Calu3 (cell line): ENCODE data around the gene NBAS. TPM values are rescaled to one million over a fixed set of nuclear protein-coding genes. Genes with fewer than 3 reads are reported as not detected.

ENCODE experiments used
- BruUV-seq: library from RNA; stranded (reverse); fragments of 400-500 nt; replicated peaks from 2 replicates; lab custom pipeline; 2021; lab: Mats Ljungman, UMichigan
- CTCF ChIA-PET: fragments of 300-600 bp; sonication (Branson Sonifier 250); formaldehyde crosslinking; loops from one replicate; lab custom pipeline; 2022; ENCODE audit warnings: antibody characterized with exemption; lab: Charles Lee
- DNase-seq: peaks from one replicate; pipeline ENCODE4 v3.0.0; 2022
- H3K27ac Mint-ChIP-seq: one replicate; pipeline ENCODE4 v1.8.0; 2022; ENCODE audit warnings: mixed read lengths; ENCODE audit not compliant: unreplicated experiment
- H3K27me3 Mint-ChIP-seq: one replicate; pipeline ENCODE4 v1.8.0; 2022; ENCODE audit warnings: mixed read lengths; ENCODE audit not compliant: unreplicated experiment
- H3K36me3 Mint-ChIP-seq: one replicate; pipeline ENCODE4 v1.8.0; 2022; ENCODE audit warnings: mild to moderate bottlenecking, moderate library complexity, mixed read lengths; ENCODE audit not compliant: insufficient read depth, unreplicated experiment
- H3K4me1 Mint-ChIP-seq: one replicate; pipeline ENCODE4 v1.8.0; 2022; ENCODE audit warnings: mild to moderate bottlenecking, low read depth, mixed read lengths; ENCODE audit not compliant: unreplicated experiment
- H3K4me3 Mint-ChIP-seq: one replicate; pipeline ENCODE4 v1.8.0; 2022; ENCODE audit warnings: mild to moderate bottlenecking, low read depth, moderate library complexity, mixed read lengths; ENCODE audit not compliant: unreplicated experiment
- H3K9me3 Mint-ChIP-seq: one replicate; pipeline ENCODE4 v1.8.0; 2022; ENCODE audit warnings: low read depth, mixed read lengths; ENCODE audit not compliant: unreplicated experiment
- CTCF ChIP-seq: fragments of 200-600 bp; IDR thresholded peaks from one replicate; pipeline ENCODE4 v1.8.0; 2022; ENCODE audit warnings: antibody characterized with exemption; ENCODE audit not compliant: unreplicated experiment
- intact Hi-C: fragments of 100-400 bp; cut with micrococcal nuclease; formaldehyde crosslinking; loops from one replicate; pipeline ENCODE4 v1.10.0; 2022; ENCODE audit not compliant: unreplicated experiment
- total RNA-seq: library from RNA; stranded (reverse); gene quantifications from 2 replicates; pipeline ENCODE4 v1.2.3, GENCODE V29; 2022

The NBAS gene
- total RNA-seq, 1 experiment from 2014 or later = 30.4 TPM

DNA sequence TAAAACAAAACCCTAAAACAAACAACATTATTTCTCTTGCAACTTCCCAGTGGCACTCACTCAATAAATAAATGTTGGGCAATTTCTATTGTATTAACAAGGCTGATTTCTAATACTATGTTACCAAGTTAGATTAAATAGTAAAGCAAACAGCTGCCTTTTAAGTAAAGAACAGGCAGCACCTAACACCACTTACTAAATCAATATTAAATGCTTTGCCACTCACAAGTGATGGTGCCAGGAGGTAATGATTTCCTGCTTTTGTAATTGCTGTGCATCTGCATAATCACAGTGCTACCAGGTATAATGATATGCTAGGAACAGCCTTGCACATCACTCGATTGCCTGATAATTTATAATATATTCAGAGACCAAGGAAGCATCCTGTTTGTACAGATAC, 276.5 kb downstream of the NBAS start:
- Mint-ChIP-seq H3K36me3 (no peaks in the 10 kb centered on the region), H3K27me3 (no peaks in the 10 kb centered on the region), H3K9me3 (no peaks in the 10 kb centered on the region), H3K4me1 (no peaks in the 10 kb centered on the region), H3K4me3 (no peak overlapping the region), H3K27ac (no peak overlapping the region)
- intact Hi-C loops = no loop called here
- no TSS peak for BruUV-seq
- no peak for DNase-seq
- no peak for TF ChIP-seq CTCF
- CTCF ChIA-PET = interaction anchor here (0.7 kb wide), 1 partner anchor 1684 kb away, joined by 5 read pairs; no protein-coding TSS in a partner anchor

DNA sequence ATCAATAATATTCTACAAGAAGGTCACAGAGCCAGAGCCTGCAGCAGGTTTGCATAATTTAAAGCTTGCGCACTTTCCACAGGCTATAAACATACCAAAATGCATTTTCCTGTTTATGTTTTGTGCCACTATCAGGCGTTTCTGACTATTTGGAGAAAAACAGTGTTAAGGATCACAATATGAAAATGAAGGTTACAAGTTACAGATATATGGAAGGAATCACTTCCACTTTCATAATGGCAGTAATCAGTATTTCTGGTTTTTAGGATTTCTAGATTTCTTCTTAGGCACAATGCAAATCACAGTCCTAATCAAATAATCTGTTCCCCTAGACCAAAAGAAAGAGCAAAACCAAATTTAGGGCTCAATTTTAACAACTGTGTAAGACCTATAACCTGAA, 279.5 kb downstream of the NBAS start:
- Mint-ChIP-seq H3K9me3 (no peaks in the 10 kb centered on the region), H3K27me3 (no peaks in the 10 kb centered on the region), H3K4me3 (no peak overlapping the region), H3K36me3 (no peaks in the 10 kb centered on the region), H3K4me1 (no peaks in the 10 kb centered on the region), H3K27ac (no peak overlapping the region)
- BruUV-seq = no TSS peak
- DNase-seq = no peak
- CTCF ChIA-PET = no interaction called here
- intact Hi-C loops = no loop called here
- TF ChIP-seq CTCF = no peak

GRCh38 chr2:15279201-15279876, 281.8 kb downstream of the NBAS start:
- intact Hi-C loops = no loop called here
- H3K4me3 Mint-ChIP-seq = no peak overlapping the region
- no TSS peak for BruUV-seq
- CTCF ChIA-PET = no interaction called here
- H3K4me1 Mint-ChIP-seq = no peaks in the 10 kb centered on the region
- no peak overlapping the region for H3K27ac Mint-ChIP-seq
- H3K36me3 Mint-ChIP-seq = peaks cover 2% of the 10 kb centered on the region
- TF ChIP-seq CTCF = no peak
- H3K27me3 Mint-ChIP-seq = no peaks in the 10 kb centered on the region
- no peaks in the 10 kb centered on the region for H3K9me3 Mint-ChIP-seq
- DNase-seq = no peak

DNA sequence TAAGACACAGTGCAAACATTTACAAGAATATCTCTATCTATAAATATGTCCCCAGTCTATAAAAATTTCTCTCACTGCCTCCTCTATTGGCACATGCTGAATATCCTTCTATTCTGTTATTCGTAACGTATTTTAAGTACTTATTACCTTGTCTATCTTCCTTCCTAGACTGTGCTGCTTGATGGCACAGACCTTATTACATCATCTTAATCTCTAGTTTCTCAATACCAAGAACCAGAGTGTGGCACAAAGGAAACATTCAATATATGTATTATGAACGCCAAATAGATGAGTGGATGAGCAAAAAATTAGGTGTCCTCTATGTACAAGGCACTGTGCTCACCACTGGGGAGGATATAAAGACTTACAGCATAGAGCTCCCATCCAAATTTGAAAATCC, 282.8 kb downstream of the NBAS start:
- Mint-ChIP-seq H3K27ac (no peak overlapping the region), H3K4me1 (no peaks in the 10 kb centered on the region), H3K36me3 (peaks cover 6% of the 10 kb centered on the region), H3K9me3 (no peaks in the 10 kb centered on the region), H3K27me3 (no peaks in the 10 kb centered on the region), H3K4me3 (no peak overlapping the region)
- no peak for TF ChIP-seq CTCF
- no TSS peak for BruUV-seq
- intact Hi-C loops = no loop called here
- no peak for DNase-seq
- CTCF ChIA-PET = no interaction called here
